Measurements from ENCODE around the gene CRAMP1.

CRAMP1 gene

GRCh38 chr16:1596516-1596915, 15.6 kb upstream of the CRAMP1 start:
- no peak overlapping the region for H3K4me3 ChIP-seq (ENCODE audit: low read length)
- TF ChIP-seq CTCF (conservative IDR thresholded peaks at IDR 0.05; ENCODE audit: low read depth, low read length), result no peak
- no peak for DNase-seq (ENCODE audit: low read depth)

GRCh38 chr16:1597154-1597553, 15.0 kb upstream of the CRAMP1 start:
- H3K4me3 ChIP-seq (ENCODE audit: low read length), result no peak overlapping the region
- DNase-seq (ENCODE audit: low read depth), result no peak
- TF ChIP-seq CTCF (conservative IDR thresholded peaks at IDR 0.05; ENCODE audit: low read depth, low read length), result no peak

- TF ChIP-seq CTCF (conservative IDR thresholded peaks at IDR 0.05; ENCODE audit: low read depth, low read length), result no peak
- H3K4me3 ChIP-seq (ENCODE audit: low read length), result no peak overlapping the region
- no peak for DNase-seq (ENCODE audit: low read depth)
Observed at GRCh38 chr16:1601031-1601430, 11.1 kb upstream of the CRAMP1 start.

GRCh38 chr16:1601489-1601888, 10.7 kb upstream of the CRAMP1 start:
- no peak for DNase-seq (ENCODE audit: low read depth)
- H3K4me3 ChIP-seq (ENCODE audit: low read length), result no peak overlapping the region
- TF ChIP-seq CTCF (conservative IDR thresholded peaks at IDR 0.05; ENCODE audit: low read depth, low read length), result no peak

- TF ChIP-seq CTCF (conservative IDR thresholded peaks at IDR 0.05; ENCODE audit: low read depth, low read length), result no peak
- no peak for DNase-seq (ENCODE audit: low read depth)
- no peak overlapping the region for H3K4me3 ChIP-seq (ENCODE audit: low read length)
Observed at GRCh38 chr16:1602285-1602684, 9.9 kb upstream of the CRAMP1 start.

- DNase-seq (ENCODE audit: low read depth), result no peak
- H3K4me3 ChIP-seq (ENCODE audit: low read length), result no peak overlapping the region
- TF ChIP-seq CTCF (conservative IDR thresholded peaks at IDR 0.05; ENCODE audit: low read depth, low read length), result no peak
Observed at GRCh38 chr16:1606774-1607173, 5.4 kb upstream of the CRAMP1 start.

GRCh38 chr16:1607971-1608370, 4.2 kb upstream of the CRAMP1 start:
- TF ChIP-seq CTCF (conservative IDR thresholded peaks at IDR 0.05; ENCODE audit: low read depth, low read length), result no peak
- no peak overlapping the region for H3K4me3 ChIP-seq (ENCODE audit: low read length)
- no peak for DNase-seq (ENCODE audit: low read depth)

Data from retinal pigment epithelial cell (primary cell).